Measurements from ENCODE around the gene GLI2.

- no peak for TF ChIP-seq CTCF (IDR thresholded peaks at IDR 0.05; ENCODE audit: insufficient read depth, low read depth, low read length)
- no peak for TF ChIP-seq EZH2 (IDR thresholded peaks at IDR 0.05; ENCODE audit: insufficient read depth, low read length)
Measured at GRCh38 chr2:120777170-120777751, 41.6 kb downstream of the GLI2 start.

Data from astrocyte (in vitro differentiated cells and primary cell).